Gastrocnemius medialis (tissue), 4 donors: ENCODE results near the gene TRA2B. TPM values are rescaled to one million over a fixed set of nuclear protein-coding genes. Genes with fewer than 3 reads are reported as not detected.

Experiments
- ATAC-seq, 2 donors: fragments of 150-250 bp; one replicate each; pipeline ENCODE4 v1.9.1; 2016
- DNase-seq, 2 donors: peaks; one replicate each; pipeline ENCODE4 v3.0.0-alpha.2; 2019
- H3K27ac ChIP-seq, 4 donors: fragments of 200-600 bp; sonication (generic); 1 replicate in 1 of 4; 2 replicates in 3 of 4; pipeline ENCODE4 v1.5.1; 2016 to 2018; ENCODE audit warnings: mild to moderate bottlenecking in 2 of 4, moderate library complexity in 1 of 4
- H3K27me3 ChIP-seq, 3 donors: fragments of 200-600 bp; sonication (generic) in 2 of 3; 1 replicate in 1 of 3; 2 replicates in 2 of 3; pipeline versions ENCODE4 v1.5.1 to v1.6.0; 2016 to 2019; ENCODE audit warnings: mild to moderate bottlenecking in 1 of 3, moderate library complexity in 1 of 3
- H3K36me3 ChIP-seq, 2 donors: fragments of 200-600 bp; sonication (generic) in 1 of 2; one replicate each; pipeline ENCODE4 v1.5.1; 2017 to 2018
- H3K4me1 ChIP-seq, 2 donors: fragments of 200-600 bp; sonication (generic) in 1 of 2; one replicate each; pipeline ENCODE4 v1.5.1; 2016 to 2017; ENCODE audit warnings: mild to moderate bottlenecking in 2 of 2
- H3K4me3 ChIP-seq, 4 donors: fragments of 200-600 bp; sonication (generic) in 3 of 4; 1 replicate in 1 of 4; 2 replicates in 3 of 4; pipeline ENCODE4 v1.5.1; 2016 to 2019; ENCODE audit warnings: mild to moderate bottlenecking in 2 of 4
- H3K9me3 ChIP-seq, 3 donors: fragments of 200-600 bp; sonication (generic) in 2 of 3; 1 replicate in 1 of 3; 2 replicates in 2 of 3; pipeline ENCODE4 v1.5.1; 2016 to 2019
- CTCF ChIP-seq, 5 experiments: fragments of 450-650 bp in 3 of 5; fragments of 200-600 bp in 2 of 5; sonication (generic) in 2 of 5; IDR thresholded peaks in 4 of 5; conservative IDR thresholded peaks in 1 of 5; 1 replicate in 4 of 5; 2 replicates in 1 of 5; pipeline ENCODE4 v1.5.1; 2016 to 2019; ENCODE audit warnings: antibody characterized with exemption in 5 of 5, mild to moderate bottlenecking in 3 of 5, moderate library complexity in 3 of 5
- POLR2A ChIP-seq, 2 donors: fragments of 450-650 bp; IDR thresholded peaks; one replicate each; pipeline ENCODE4 v1.6.1; 2017; ENCODE audit warnings: antibody characterized with exemption in 2 of 2, mild to moderate bottlenecking in 2 of 2, moderate library complexity in 2 of 2
- in situ Hi-C, 4 donors: fragments of 200-750 bp; cut with MboI; loops; one replicate each; pipeline versions ENCODE4 v1.15.0 to v1.8.0; 2017; ENCODE audit warnings: low sequenced_read_pairs in 4 of 4
- intact Hi-C: fragments of 100-400 bp; cut with DNase I; formaldehyde crosslinking; loops from one replicate; pipeline ENCODE4 v1.15.1; 2023; ENCODE audit warnings: low total_unique reads
- total RNA-seq, 4 donors: library from RNA; depleted of rRNA; stranded (reverse); fragments of >200 nt; gene quantifications; one replicate each; pipeline versions ENCODE4 v1.1.0 to v1.2.3, GENCODE V29; 2016

The TRA2B gene
- total RNA-seq, 4 donors from 2014 or later, result 57.5 to 234 (median 65.1) TPM

GRCh38 chr3:185934174-185934557 is 3.6 kb downstream of the TRA2B start:
- peaks cover 54 to 57% of the 10 kb centered on the region in 2 donors for H3K4me1 ChIP-seq
- no peaks in the 10 kb centered on the region for H3K27me3 ChIP-seq
- ATAC-seq, result no peak
- intact Hi-C loops, result loop anchor here (10.0 kb wide), 1 partner anchor 1119 kb away; the partner anchor contains the start of gene VPS8
- no peak for DNase-seq
- H3K36me3 ChIP-seq, result no peaks in the 10 kb centered on the region
- H3K4me3 ChIP-seq, result peak overlapping the region; percentile 97 to 99 (median 98)
- H3K27ac ChIP-seq, result peak overlapping the region; percentile 100
- TF ChIP-seq CTCF (IDR thresholded peaks at IDR 0.05 in 4 of 5, conservative IDR thresholded peaks at IDR 0.05 in 1 of 5) (no peak), POLR2A (IDR thresholded peaks at IDR 0.05) (no peak)
- no peaks in the 10 kb centered on the region for H3K9me3 ChIP-seq
- in situ Hi-C loops, result loop anchor here in 3 of 4 donors (25.0 kb wide), 2 partner anchors 853 to 1778 kb away; partner anchors contain the start of genes EIF4A2 (in 3 of the 3) and RTP2 (in 1 of the 3)

GRCh38 chr3:185933374-185934173 is 4.2 kb downstream of the TRA2B start:
- no peak for ATAC-seq
- intact Hi-C loops, result loop anchor here (10.0 kb wide), 1 partner anchor 1119 kb away; the partner anchor contains the start of gene VPS8
- H3K36me3 ChIP-seq, result no peaks in the 10 kb centered on the region
- TF ChIP-seq POLR2A (IDR thresholded peaks at IDR 0.05) (no peak), CTCF (IDR thresholded peaks at IDR 0.05 in 4 of 5, conservative IDR thresholded peaks at IDR 0.05 in 1 of 5) (no peak)
- H3K4me3 ChIP-seq, result peak overlapping the region; percentile 97 to 99 (median 98)
- peak overlapping the region; percentile 100 for H3K27ac ChIP-seq
- in situ Hi-C loops, result loop anchor here in 3 of 4 donors (25.0 kb wide), 2 partner anchors 854 to 1779 kb away; partner anchors contain the start of genes EIF4A2 (in 3 of the 3) and RTP2 (in 1 of the 3)
- H3K27me3 ChIP-seq, result no peaks in the 10 kb centered on the region
- no peaks in the 10 kb centered on the region for H3K9me3 ChIP-seq
- H3K4me1 ChIP-seq, result peaks cover 60 to 63% of the 10 kb centered on the region in 2 donors
- DNase-seq, result no peak

GRCh38 chr3:185931777-185932612 is 5.8 kb downstream of the TRA2B start:
- in situ Hi-C loops, result loop anchor here in 3 of 4 donors (25.0 kb wide), 2 partner anchors 855 to 1780 kb away; partner anchors contain the start of genes EIF4A2 (in 3 of the 3) and RTP2 (in 1 of the 3)
- no peaks in the 10 kb centered on the region for H3K9me3 ChIP-seq

GRCh38 chr3:185930393-185931107 is 7.3 kb downstream of the TRA2B start:
- no peaks in the 10 kb centered on the region for H3K27me3 ChIP-seq
- in situ Hi-C loops, result loop anchor here in 3 of 4 donors (25.0 kb wide), 2 partner anchors 857 to 1782 kb away; partner anchors contain the start of genes EIF4A2 (in 3 of the 3) and RTP2 (in 1 of the 3)
- ATAC-seq (peak; percentile 93 to 95), DNase-seq (peak in 1 of 2 donors; percentile 35)
- H3K4me1 ChIP-seq, result peaks cover 90% of the 10 kb centered on the region in 2 donors
- peak overlapping the region; percentile 100 for H3K27ac ChIP-seq
- H3K9me3 ChIP-seq, result no peaks in the 10 kb centered on the region
- TF ChIP-seq POLR2A (IDR thresholded peaks at IDR 0.05) (peak in 1 of 2 donors; percentile 15), CTCF (IDR thresholded peaks at IDR 0.05 in 4 of 5, conservative IDR thresholded peaks at IDR 0.05 in 1 of 5) (no peak)
- intact Hi-C loops, result loop anchor here (10.0 kb wide), 1 partner anchor 1116 kb away; the partner anchor contains the start of gene VPS8
- no peaks in the 10 kb centered on the region for H3K36me3 ChIP-seq
- H3K4me3 ChIP-seq, result peak overlapping the region; percentile 97 to 99 (median 98)

More at GRCh38 chr3:185931777-185932612, 5.8 kb downstream of the TRA2B start:
- DNase-seq (no peak), ATAC-seq (no peak)
- H3K4me1 ChIP-seq, result peaks cover 76% of the 10 kb centered on the region in 2 donors
- H3K4me3 ChIP-seq, result peak overlapping the region; percentile 97 to 99 (median 98)
- H3K27ac ChIP-seq, result peak overlapping the region; percentile 100
- no peak for TF ChIP-seq POLR2A (IDR thresholded peaks at IDR 0.05)
- no peaks in the 10 kb centered on the region for H3K36me3 ChIP-seq
- intact Hi-C loops, result loop anchor here (10.0 kb wide), 1 partner anchor 1117 kb away; the partner anchor contains the start of gene VPS8
- no peaks in the 10 kb centered on the region for H3K27me3 ChIP-seq
